Natural killer cell (primary cell): Measurements from ENCODE around the gene TAOK2. TPM values are rescaled to one million over a fixed set of nuclear protein-coding genes. Genes with fewer than 3 reads are reported as not detected.
A peak's percentile ranks its signal among the peaks of the same experiment; 100 is the strongest.

Experiments
- ATAC-seq, 3 donors: fragments of 150-1000 bp in 2 of 3; fragments of 200-7000 bp in 1 of 3; cut with Tn5 transposase; 1 replicate in 1 of 3; 2 replicates in 2 of 3; pipeline ENCODE4 v1.10.0; 2021; ENCODE audit warnings: mild to moderate bottlenecking in 2 of 3, moderate library complexity in 2 of 3
- DNase-seq, 2 donors: peaks; one replicate each; pipeline versions ENCODE4 v3.0.0 to v3.0.0-alpha.2; 2013 to 2021; ENCODE audit warnings: mixed read lengths in 1 of 2
- H3K27ac ChIP-seq: one replicate; pipeline ENCODE4 v1.5.1; 2013; ENCODE audit warnings: mild to moderate bottlenecking, low read length
- H3K27me3 ChIP-seq: one replicate; pipeline ENCODE4 v1.6.1; 2013; ENCODE audit warnings: low read length; ENCODE audit not compliant: control insufficient read depth, insufficient read depth
- H3K36me3 ChIP-seq: one replicate; pipeline ENCODE4 v1.6.1; 2013; ENCODE audit warnings: low read length; ENCODE audit not compliant: control insufficient read depth, insufficient read depth
- H3K4me1 ChIP-seq: one replicate; pipeline ENCODE4 v1.6.1; 2013; ENCODE audit warnings: low read length; ENCODE audit not compliant: control insufficient read depth, insufficient read depth
- H3K4me3 ChIP-seq: one replicate; pipeline ENCODE4 v1.5.1; 2013; ENCODE audit warnings: low read length
- H3K9me3 ChIP-seq: one replicate; pipeline ENCODE4 v1.6.1; 2013; ENCODE audit warnings: low read length; ENCODE audit not compliant: control insufficient read depth, insufficient read depth
- H3K27ac Mint-ChIP-seq, 2 donors: one replicate each; pipeline ENCODE4 v1.8.0; 2022; ENCODE audit warnings: mild to moderate bottlenecking in 2 of 2, mixed read lengths in 2 of 2, moderate library complexity in 1 of 2
- H3K27me3 Mint-ChIP-seq, 2 donors: one replicate each; pipeline ENCODE4 v1.8.0; 2022; ENCODE audit warnings: low read depth in 2 of 2, mixed read lengths in 2 of 2
- H3K36me3 Mint-ChIP-seq: one replicate; pipeline ENCODE4 v1.8.0; 2022; ENCODE audit warnings: mixed read lengths
- H3K4me1 Mint-ChIP-seq, 2 donors: one replicate each; pipeline ENCODE4 v1.8.0; 2022; ENCODE audit warnings: mixed read lengths in 2 of 2
- H3K4me3 Mint-ChIP-seq: one replicate; pipeline ENCODE4 v1.8.0; 2022; ENCODE audit warnings: mild to moderate bottlenecking, moderate library complexity, mixed read lengths
- H3K9me3 Mint-ChIP-seq, 2 donors: one replicate each; pipeline ENCODE4 v1.8.0; 2022; ENCODE audit warnings: mixed read lengths in 2 of 2
- WGBS: methylation state at CpG from one replicate; pipeline ENCODE4 v1.1.7; 2013; ENCODE audit warnings: missing lambda C conversion rate; ENCODE audit not compliant: insufficient coverage; 5-methylcytosine and 5-hydroxymethylcytosine counted together
- intact Hi-C: fragments of 100-400 bp; cut with micrococcal nuclease; formaldehyde crosslinking; loops from one replicate; pipeline ENCODE4 v1.14.2; 2022
- total RNA-seq, 4 donors: library from RNA; stranded (reverse); fragments of 120-200 nt in 1 of 4; gene quantifications; one replicate each; pipeline versions ENCODE4 v1.2.3 to v1.2.4, GENCODE V29; 2013 to 2022
- TF ChIP-seq, protein P1 (sequence below): fragments of 200-600 bp; IDR thresholded peaks from one replicate; pipeline ENCODE4 v1.8.0; 2022; ENCODE audit warnings: antibody characterized with exemption

TAOK2 gene
- total RNA-seq, 3 donors from 2014 or later (not counting 1 experiment from before 2014, with no cell fraction given) = 35.3 to 42.8 (median 41.5) TPM

DNA sequence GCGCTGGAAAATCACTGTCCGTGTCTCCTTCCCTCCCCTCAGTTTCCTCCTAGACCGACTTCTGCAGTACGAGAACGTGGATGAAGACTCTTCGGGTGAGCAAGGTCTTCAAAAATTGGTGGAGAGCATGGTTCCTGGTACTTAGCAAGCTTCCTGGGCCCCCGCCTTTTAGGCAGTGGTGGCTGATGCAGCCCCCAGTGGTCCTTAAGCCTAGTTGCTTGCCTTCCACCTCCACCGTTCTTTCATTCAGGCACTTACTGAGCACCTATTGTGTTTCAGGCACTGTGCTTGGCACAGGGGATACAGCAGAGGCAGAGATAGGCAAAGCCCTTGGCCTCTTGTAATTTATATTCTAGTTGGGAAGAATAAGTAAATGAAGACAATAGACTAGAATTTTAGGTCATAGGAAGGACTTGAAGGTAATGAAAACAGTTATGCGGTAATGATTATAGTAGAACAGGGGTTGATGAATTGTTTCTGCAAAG is 23.1 kb downstream of the TAOK2 start:
- ATAC-seq (no peak), DNase-seq (no peak)
- peaks cover 13% of the 10 kb centered on the region for H3K36me3 ChIP-seq
- Mint-ChIP-seq H3K4me1 (peaks cover 13 to 45% of the 10 kb centered on the region in 2 donors), H3K4me3 (peak overlapping the region; percentile 99), H3K27ac (peak overlapping the region; percentile 97 to 98), H3K27me3 (no peaks in the 10 kb centered on the region), H3K36me3 (no peaks in the 10 kb centered on the region), H3K9me3 (no peaks in the 10 kb centered on the region)
- H3K27ac ChIP-seq = peak overlapping the region; percentile 47
- TF ChIP-seq, protein P1, sequence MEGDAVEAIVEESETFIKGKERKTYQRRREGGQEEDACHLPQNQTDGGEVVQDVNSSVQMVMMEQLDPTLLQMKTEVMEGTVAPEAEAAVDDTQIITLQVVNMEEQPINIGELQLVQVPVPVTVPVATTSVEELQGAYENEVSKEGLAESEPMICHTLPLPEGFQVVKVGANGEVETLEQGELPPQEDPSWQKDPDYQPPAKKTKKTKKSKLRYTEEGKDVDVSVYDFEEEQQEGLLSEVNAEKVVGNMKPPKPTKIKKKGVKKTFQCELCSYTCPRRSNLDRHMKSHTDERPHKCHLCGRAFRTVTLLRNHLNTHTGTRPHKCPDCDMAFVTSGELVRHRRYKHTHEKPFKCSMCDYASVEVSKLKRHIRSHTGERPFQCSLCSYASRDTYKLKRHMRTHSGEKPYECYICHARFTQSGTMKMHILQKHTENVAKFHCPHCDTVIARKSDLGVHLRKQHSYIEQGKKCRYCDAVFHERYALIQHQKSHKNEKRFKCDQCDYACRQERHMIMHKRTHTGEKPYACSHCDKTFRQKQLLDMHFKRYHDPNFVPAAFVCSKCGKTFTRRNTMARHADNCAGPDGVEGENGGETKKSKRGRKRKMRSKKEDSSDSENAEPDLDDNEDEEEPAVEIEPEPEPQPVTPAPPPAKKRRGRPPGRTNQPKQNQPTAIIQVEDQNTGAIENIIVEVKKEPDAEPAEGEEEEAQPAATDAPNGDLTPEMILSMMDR = no peak
- H3K4me3 ChIP-seq = peak overlapping the region; percentile 96
- 27% methylated on average over 9 of the region's 9 CpGs for WGBS
- no peaks in the 10 kb centered on the region for H3K27me3 ChIP-seq
- intact Hi-C loops = loop anchor here (1.0 kb wide), 2 partner anchors 24 to 134 kb away; partner anchors contain the start of genes CDIPT and TAOK2
- peaks cover 20% of the 10 kb centered on the region for H3K4me1 ChIP-seq
- H3K9me3 ChIP-seq = no peaks in the 10 kb centered on the region

DNA sequence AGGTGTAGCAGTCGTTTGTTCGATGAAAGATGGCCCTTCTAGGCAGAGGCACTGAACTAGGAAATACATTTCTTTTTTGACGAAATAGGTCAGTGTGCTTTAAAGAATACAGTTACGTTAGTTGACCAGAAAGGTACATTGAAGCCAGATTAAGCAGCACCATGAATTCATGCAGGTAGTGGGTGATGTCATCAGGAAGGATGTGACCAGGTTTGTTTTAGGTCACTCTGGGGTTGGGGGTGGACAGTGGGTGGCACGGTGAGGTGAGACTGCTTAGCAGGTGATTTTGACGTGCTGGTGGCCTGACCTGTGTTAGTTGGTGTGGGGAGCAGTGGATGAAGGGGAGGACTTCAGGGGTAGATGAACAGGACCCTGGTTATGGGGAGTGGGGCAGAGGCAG is 25.9 kb downstream of the TAOK2 start:
- peaks cover 13 to 51% of the 10 kb centered on the region in 2 donors for H3K4me1 Mint-ChIP-seq
- TF ChIP-seq, protein P1 = no peak
- Histone ChIP-seq H3K27ac (no peak overlapping the region), H3K4me1 (peaks cover 15% of the 10 kb centered on the region), H3K9me3 (no peaks in the 10 kb centered on the region), H3K27me3 (no peaks in the 10 kb centered on the region), H3K4me3 (no peak overlapping the region), H3K36me3 (peaks cover 19% of the 10 kb centered on the region)
- no peaks in the 10 kb centered on the region for H3K36me3 Mint-ChIP-seq
- 91% methylated on average over 6 of the region's 6 CpGs for WGBS
- no peaks in the 10 kb centered on the region for H3K9me3 Mint-ChIP-seq
- intact Hi-C loops = no loop called here
- ATAC-seq (no peak), DNase-seq (no peak)
- no peak overlapping the region for H3K4me3 Mint-ChIP-seq
- no peaks in the 10 kb centered on the region for H3K27me3 Mint-ChIP-seq
- H3K27ac Mint-ChIP-seq = peak overlapping the region in 1 of 2 donors; percentile 52

DNA sequence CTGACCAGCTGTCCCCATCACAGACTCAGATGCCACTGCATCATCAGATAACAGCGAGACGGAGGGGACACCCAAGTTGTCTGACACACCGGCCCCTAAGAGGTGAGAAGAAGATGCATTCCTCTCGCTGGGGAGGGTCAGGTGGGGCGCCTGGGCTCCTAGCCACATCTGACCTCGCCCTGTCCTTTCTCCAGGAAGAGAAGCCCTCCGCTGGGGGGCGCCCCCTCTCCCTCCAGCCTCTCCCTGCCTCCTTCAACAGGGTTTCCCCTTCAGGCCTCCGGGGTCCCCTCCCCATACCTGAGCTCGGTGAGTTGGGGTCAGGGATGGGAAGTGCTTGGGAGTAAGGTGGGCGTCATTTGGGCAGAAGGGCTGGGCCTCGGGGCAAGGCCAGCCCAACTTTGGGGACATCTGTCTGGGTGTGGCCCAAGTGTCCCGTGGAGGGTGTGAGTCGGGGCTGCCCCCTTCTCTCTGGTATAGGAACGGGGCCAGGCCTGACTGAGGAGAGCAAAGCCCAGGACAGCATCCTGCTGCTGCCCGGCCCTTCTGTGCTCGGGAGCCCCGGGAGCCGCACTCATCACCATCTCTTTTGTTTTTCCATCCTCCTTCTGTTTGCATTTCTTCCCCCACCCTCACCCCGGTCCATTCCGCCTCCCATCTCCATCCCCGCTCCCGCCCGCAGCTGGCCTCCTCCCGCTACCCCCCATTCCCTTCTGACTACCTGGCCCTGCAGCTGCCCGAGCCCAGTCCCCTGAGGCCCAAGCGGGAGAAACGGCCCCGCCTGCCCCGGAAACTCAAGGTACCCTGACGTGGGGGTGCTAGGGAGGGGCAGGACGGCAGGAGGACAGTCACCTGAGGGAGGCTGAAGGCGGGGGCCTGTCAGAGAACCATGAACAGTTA is 27.3 kb downstream of the TAOK2 start:
- Mint-ChIP-seq H3K27ac (no peak overlapping the region), H3K9me3 (no peaks in the 10 kb centered on the region), H3K4me3 (no peak overlapping the region), H3K27me3 (no peaks in the 10 kb centered on the region), H3K36me3 (no peaks in the 10 kb centered on the region), H3K4me1 (peaks cover 11 to 37% of the 10 kb centered on the region in 2 donors)
- intact Hi-C loops = no loop called here
- WGBS = 95% methylated on average over 30 of the region's 33 CpGs
- Histone ChIP-seq H3K27me3 (no peaks in the 10 kb centered on the region), H3K36me3 (peaks cover 19% of the 10 kb centered on the region), H3K4me3 (no peak overlapping the region), H3K4me1 (peaks cover 11% of the 10 kb centered on the region), H3K9me3 (no peaks in the 10 kb centered on the region), H3K27ac (no peak overlapping the region)
- TF ChIP-seq, protein P1 = no peak
- ATAC-seq (no peak), DNase-seq (no peak)
